Transverse colon (tissue), 4 donors: ENCODE measurements around the gene ADD1.
A peak's percentile ranks its signal among the peaks of the same experiment; 100 is the strongest.

Experiments used
- CTCF ChIP-seq, 5 experiments: fragments of 200-600 bp in 3 of 5; fragments of 450-650 bp in 2 of 5; sonication (generic) in 3 of 5; IDR thresholded peaks; 1 replicate in 2 of 5; 2 replicates in 3 of 5; pipeline ENCODE4 v1.5.1; 2016 to 2017; ENCODE audit warnings: antibody characterized with exemption in 5 of 5, inconsistent platforms in 3 of 5, mild to moderate bottlenecking in 2 of 5, moderate library complexity in 1 of 5
- EP300 ChIP-seq: sonication (generic); formaldehyde crosslinking; IDR thresholded peaks from one replicate; pipeline ENCODE4 v1.6.1; 2017; ENCODE audit warnings: antibody characterized with exemption, low read depth
- POLR2A ChIP-seq: fragments of 450-650 bp; IDR thresholded peaks from one replicate; pipeline ENCODE4 v1.6.1; 2016; ENCODE audit warnings: antibody characterized with exemption, mild to moderate bottlenecking, moderate library complexity
- POLR2AphosphoS5 ChIP-seq, 3 donors: sonication (generic); formaldehyde crosslinking; IDR thresholded peaks; one replicate each; pipeline ENCODE4 v1.6.1; 2016; ENCODE audit warnings: antibody characterized with exemption in 3 of 3

GRCh38 chr4:2811830-2812611 lies 31.6 kb upstream of the ADD1 start:
- TF ChIP-seq CTCF (IDR thresholded peaks at IDR 0.05) (no peak), POLR2AphosphoS5 (IDR thresholded peaks at IDR 0.05) (peak; percentile 25 to 66 (median 30)), POLR2A (peak; percentile 27), EP300 (no peak)
